AG09319 (cell line): Measurements from ENCODE around the gene MAP4.

ENCODE experiments used
- DNase-seq: peaks from one replicate; pipeline ENCODE4 v3.0.0-alpha.2; 2010; ENCODE audit warnings: low read depth; ENCODE audit errors: extremely low read depth
- TF ChIP-seq, protein P1 (sequence below): IDR thresholded peaks from 2 replicates; pipeline ENCODE4 v1.5.1; 2011; ENCODE audit warnings: low read depth, mild to moderate bottlenecking, inconsistent platforms, low read length, moderate library complexity

The MAP4 gene

DNA sequence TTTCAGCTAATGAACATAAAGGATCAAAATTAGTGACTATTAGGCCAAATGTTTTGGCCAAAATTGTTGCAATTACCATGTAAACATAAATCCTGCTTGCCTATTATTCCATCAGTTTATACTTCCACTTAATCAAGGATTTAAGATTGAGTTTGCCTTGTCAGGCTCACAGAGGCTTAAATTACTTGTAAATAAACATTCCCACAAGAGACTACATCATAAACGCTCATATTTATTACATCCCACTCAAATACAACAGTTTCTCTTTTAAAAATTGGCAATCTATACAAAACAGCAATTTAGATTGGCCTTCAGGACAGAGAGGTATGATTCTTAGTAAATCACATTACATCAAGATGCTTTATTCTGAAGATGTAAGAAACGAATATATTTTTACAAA lies 9.9 kb upstream of the MAP4 start:
- TF ChIP-seq, protein P1, sequence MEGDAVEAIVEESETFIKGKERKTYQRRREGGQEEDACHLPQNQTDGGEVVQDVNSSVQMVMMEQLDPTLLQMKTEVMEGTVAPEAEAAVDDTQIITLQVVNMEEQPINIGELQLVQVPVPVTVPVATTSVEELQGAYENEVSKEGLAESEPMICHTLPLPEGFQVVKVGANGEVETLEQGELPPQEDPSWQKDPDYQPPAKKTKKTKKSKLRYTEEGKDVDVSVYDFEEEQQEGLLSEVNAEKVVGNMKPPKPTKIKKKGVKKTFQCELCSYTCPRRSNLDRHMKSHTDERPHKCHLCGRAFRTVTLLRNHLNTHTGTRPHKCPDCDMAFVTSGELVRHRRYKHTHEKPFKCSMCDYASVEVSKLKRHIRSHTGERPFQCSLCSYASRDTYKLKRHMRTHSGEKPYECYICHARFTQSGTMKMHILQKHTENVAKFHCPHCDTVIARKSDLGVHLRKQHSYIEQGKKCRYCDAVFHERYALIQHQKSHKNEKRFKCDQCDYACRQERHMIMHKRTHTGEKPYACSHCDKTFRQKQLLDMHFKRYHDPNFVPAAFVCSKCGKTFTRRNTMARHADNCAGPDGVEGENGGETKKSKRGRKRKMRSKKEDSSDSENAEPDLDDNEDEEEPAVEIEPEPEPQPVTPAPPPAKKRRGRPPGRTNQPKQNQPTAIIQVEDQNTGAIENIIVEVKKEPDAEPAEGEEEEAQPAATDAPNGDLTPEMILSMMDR = no peak
- no peak for DNase-seq

DNA sequence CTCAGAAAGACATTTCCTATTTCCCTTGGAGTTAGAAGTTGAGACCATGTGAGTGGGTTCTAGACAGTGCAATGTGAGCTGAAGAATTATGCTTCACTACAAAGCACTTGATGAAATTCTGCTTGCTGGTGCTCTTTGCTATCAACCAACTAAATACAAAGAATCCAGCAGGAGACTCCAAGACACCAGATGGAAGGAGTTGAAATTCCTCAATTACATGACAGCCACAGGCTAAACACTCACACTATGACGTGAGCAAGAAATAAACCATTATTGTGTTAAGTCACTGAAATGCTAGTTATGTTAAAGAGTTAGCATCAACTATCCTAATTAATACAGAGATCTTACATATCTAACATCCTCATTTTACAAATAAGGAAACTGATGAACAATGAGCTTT lies 8.2 kb upstream of the MAP4 start:
- TF ChIP-seq, protein P1 = no peak
- no peak for DNase-seq

DNA sequence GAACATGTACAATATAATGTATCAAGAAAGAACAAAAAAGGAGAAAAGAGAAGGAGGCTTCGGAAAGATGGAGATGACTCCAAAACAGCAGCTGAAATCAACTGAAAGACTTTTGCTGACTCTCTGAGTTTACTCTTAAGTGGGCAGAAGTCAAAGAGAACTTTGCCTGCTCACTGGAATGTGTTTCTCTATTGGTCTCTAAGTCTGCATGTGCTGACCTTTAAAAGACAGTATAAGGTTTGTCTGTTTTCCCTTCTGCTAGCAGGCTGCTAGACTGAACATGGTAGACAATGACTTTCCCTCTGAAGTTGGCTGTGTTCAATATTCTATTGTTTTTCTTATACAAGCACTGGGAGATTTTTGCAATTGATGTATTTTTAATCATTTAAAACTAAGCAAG lies 7.2 kb upstream of the MAP4 start:
- DNase-seq = no peak
- TF ChIP-seq, protein P1 = no peak

DNA sequence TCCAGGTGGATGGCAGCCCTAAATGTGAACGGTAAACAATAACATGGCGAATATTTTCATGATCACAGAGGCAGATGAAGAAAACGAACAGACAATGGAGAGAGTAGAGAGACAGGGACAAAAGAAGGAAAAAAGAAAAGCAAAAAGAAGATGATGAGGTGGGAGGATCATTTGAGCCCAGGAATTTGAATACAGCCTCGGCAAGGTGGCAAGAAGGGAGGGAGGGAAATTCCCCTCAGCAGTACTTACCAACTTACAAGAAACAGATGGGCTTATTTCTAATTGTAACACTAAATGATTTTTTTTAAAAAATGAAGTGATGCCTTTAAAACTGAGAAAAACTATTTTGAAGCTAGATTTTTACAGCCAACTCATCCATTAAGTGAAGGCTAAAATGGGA lies 6.0 kb upstream of the MAP4 start:
- no peak for DNase-seq
- TF ChIP-seq, protein P1 = no peak

DNA sequence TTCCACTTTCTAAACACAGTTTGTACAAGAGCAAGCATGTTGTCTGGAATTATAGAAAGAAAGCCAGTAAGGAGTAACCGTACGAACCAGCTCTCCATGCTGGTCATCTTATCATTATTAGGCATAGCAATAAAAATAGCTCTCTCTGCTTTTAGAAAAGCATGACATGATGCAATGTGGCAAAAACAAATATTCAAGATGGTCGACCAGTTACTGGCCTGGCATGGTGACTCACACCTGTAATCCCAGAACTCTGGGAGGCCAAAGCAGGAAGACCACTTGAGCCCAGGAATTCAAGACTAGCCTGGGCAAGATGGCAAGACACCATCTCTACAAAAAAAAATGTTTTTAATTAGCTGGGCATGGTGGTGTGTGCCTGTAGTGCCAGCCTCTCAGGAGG lies 2.6 kb upstream of the MAP4 start:
- TF ChIP-seq, protein P1 = no peak
- no peak for DNase-seq

DNA sequence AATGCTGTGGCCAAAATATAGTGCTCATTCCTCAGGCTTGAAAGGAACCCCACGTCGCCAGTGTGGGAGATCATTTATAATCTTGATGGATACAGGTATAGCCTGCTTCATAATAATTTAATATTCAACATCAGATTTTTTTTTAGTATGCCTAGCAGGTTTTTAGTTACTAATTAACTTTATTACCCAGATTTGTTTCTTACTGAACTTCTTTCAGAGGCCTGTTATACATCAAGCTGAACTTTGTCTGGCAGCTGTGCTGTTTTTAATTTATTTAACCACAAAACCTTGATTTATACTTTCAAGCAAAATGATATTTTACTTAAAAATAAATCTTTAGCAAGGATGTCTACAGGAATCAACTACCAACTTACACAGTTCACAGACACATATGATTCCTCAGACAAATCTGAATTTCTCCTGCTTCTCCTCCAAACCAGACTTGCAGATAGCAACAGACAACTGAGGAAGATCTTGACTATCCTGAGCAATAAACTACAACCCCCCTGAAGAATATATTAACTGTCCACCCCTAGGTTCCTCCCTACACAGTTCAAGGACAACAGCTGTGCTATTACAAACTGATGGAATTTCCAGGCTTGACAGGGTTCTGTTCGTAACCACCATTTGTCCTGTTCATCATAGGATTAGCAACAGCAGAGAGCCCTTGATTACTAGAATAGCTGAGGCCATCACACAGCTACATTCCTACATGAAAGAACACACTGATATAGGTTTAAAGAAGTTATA lies 610 bp downstream of the MAP4 start:
- DNase-seq = no peak
- TF ChIP-seq, protein P1 = no peak

DNA sequence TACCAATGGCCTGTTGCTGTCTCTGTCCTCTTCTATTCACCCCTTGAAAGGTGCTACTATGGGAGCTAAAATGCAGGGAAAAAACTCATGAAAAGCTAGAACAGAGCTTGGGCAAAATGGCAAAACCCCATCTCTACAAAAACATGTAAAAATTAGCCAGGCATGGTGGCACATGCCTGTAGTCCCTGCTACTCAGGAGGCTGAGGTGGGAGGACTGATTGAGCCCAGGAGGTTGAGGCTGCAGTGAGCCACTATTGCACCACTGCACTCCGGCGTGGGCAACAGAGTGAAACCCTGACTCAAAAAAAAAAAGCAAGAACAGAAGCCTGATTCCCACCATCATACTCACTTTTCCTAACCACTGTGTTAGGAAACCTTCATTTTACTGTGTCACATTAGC lies 1.9 kb downstream of the MAP4 start:
- no peak for DNase-seq
- TF ChIP-seq, protein P1 = no peak
